Activated CD4-positive, CD25-positive, alpha-beta regulatory T cell treated with anti-CD3 and anti-CD28 coated beads, Interleukin-2, amount 50 U/mL, for 72 hours (primary cell): ENCODE data around the gene TLE3.

Experiments used
- DNase-seq: peaks from one replicate; pipeline ENCODE4 v3.0.0; 2021

TLE3 gene

GRCh38 chr15:70046679-70047369 lies 50.9 kb downstream of the TLE3 start:
- no peak for DNase-seq

- DNase-seq = no peak
Observed at GRCh38 chr15:70045045-70045444, 52.7 kb downstream of the TLE3 start.

- no peak for DNase-seq
Observed at GRCh38 chr15:70044168-70044567, 53.5 kb downstream of the TLE3 start.

- DNase-seq = no peak
Observed at GRCh38 chr15:70043590-70043989, 54.1 kb downstream of the TLE3 start.

- DNase-seq = no peak
Observed at GRCh38 chr15:70042553-70043214, 55.0 kb downstream of the TLE3 start.

GRCh38 chr15:70039917-70040316 lies 57.8 kb downstream of the TLE3 start:
- no peak for DNase-seq

GRCh38 chr15:70038730-70039392 lies 58.9 kb downstream of the TLE3 start:
- DNase-seq = no peak

- DNase-seq = no peak
Observed at GRCh38 chr15:70037292-70037640, 60.5 kb downstream of the TLE3 start.

- DNase-seq = no peak
Observed at GRCh38 chr15:70036585-70037291, 61.0 kb downstream of the TLE3 start.

- no peak for DNase-seq
Observed at GRCh38 chr15:70035719-70036077, 62.0 kb downstream of the TLE3 start.

GRCh38 chr15:70035051-70035718 lies 62.5 kb downstream of the TLE3 start:
- no peak for DNase-seq

GRCh38 chr15:70034596-70034995 lies 63.1 kb downstream of the TLE3 start:
- no peak for DNase-seq

GRCh38 chr15:70034141-70034540 lies 63.6 kb downstream of the TLE3 start:
- DNase-seq = no peak

GRCh38 chr15:70033529-70034140 lies 64.1 kb downstream of the TLE3 start:
- DNase-seq = no peak

- no peak for DNase-seq
Observed at GRCh38 chr15:70033109-70033508, 64.6 kb downstream of the TLE3 start.

- DNase-seq = no peak
Observed at GRCh38 chr15:70032509-70032908, 65.2 kb downstream of the TLE3 start.

- no peak for DNase-seq
Observed at GRCh38 chr15:70031713-70032112, 66.0 kb downstream of the TLE3 start.

- no peak for DNase-seq
Observed at GRCh38 chr15:70031261-70031660, 66.5 kb downstream of the TLE3 start.

- DNase-seq = no peak
Observed at GRCh38 chr15:70030851-70031250, 66.9 kb downstream of the TLE3 start.

GRCh38 chr15:70029297-70029701 lies 68.4 kb downstream of the TLE3 start:
- DNase-seq = no peak

- DNase-seq = no peak
Observed at GRCh38 chr15:70027518-70027917, 70.2 kb downstream of the TLE3 start.

- DNase-seq = no peak
Observed at GRCh38 chr15:70026991-70027390, 70.7 kb downstream of the TLE3 start.
